Adrenal gland (tissue), 12 donors: ENCODE data around the gene KIDINS220. TPM values are rescaled to one million over a fixed set of nuclear protein-coding genes. Genes with fewer than 3 reads are reported as not detected.

Experiments used
- DNase-seq, 7 donors: peaks; one replicate each; pipeline ENCODE4 v3.0.0-alpha.2; 2019 to 2020
- H3K27ac ChIP-seq, 5 donors: fragments of 200-600 bp; sonication (generic) in 4 of 5; 1 replicate in 3 of 5; 2 replicates in 2 of 5; pipeline versions ENCODE4 v1.5.1 to v1.8.0; 2016 to 2020; ENCODE audit warnings: mild to moderate bottlenecking in 1 of 5
- H3K27me3 ChIP-seq: fragments of 200-600 bp; 2 replicates; pipeline ENCODE4 v1.8.0; 2021
- H3K36me3 ChIP-seq, 2 donors: fragments of 200-600 bp; replicated peaks in 1 of 2; 1 replicate in 1 of 2; 2 replicates in 1 of 2; pipeline versions ENCODE4 v1.5.1 to v1.8.0; 2018 to 2022
- H3K4me1 ChIP-seq, 2 donors: fragments of 200-600 bp; replicated peaks in 1 of 2; 1 replicate in 1 of 2; 2 replicates in 1 of 2; pipeline versions ENCODE4 v1.5.1 to v1.8.0; 2018 to 2021
- H3K4me3 ChIP-seq, 4 donors: fragments of 200-600 bp; sonication (generic) in 3 of 4; one replicate each; pipeline ENCODE4 v1.5.1; 2016 to 2018
- H3K9me3 ChIP-seq, 3 donors: fragments of 200-600 bp; sonication (generic) in 1 of 3; replicated peaks in 1 of 3; 1 replicate in 2 of 3; 2 replicates in 1 of 3; pipeline versions ENCODE4 v1.5.1 to v1.8.0; 2016 to 2021
- POLR2A ChIP-seq, 2 donors: fragments of 450-650 bp; IDR thresholded peaks; one replicate each; pipeline ENCODE4 v1.6.1; 2017; ENCODE audit warnings: antibody characterized with exemption in 2 of 2, mild to moderate bottlenecking in 2 of 2, moderate library complexity in 1 of 2
- WGBS, 4 donors: extraction: QIAGEN DNeasy Blood & Tissue Kit in 2 of 4; methylation state at CpG; one replicate each; pipeline versions ENCODE4 v1.1.5 to v1.1.7; 2013 to 2017; 5-methylcytosine and 5-hydroxymethylcytosine counted together
- intact Hi-C, 2 donors: fragments of 100-400 bp; cut with DNase I; formaldehyde crosslinking; loops; one replicate each; pipeline versions ENCODE4 v1.14.1 to v1.15.0; 2022 to 2023
- polyA plus RNA-seq, 3 donors: library from polyadenylated mRNA; stranded (reverse); fragments of 200-250 nt in 2 of 3; fragments of 350-450 nt in 1 of 3; fragmentation: Illumina TruSeq in 1 of 3; extraction: RNeasy Lipid Tissue Mini Kit (QIAGEN cat#74804) in 1 of 3; gene quantifications; one replicate each; pipeline ENCODE4 v1.2.3, GENCODE V29; 2013 to 2014
- total RNA-seq, 9 donors: library from RNA; depleted of rRNA in 4 of 9; stranded (reverse); fragments of >200 nt in 4 of 9; fragments of 120-200 nt in 1 of 9; fragmentation: NEBNext Ultra II Directional in 1 of 9; extraction: Animal tissue kit (Norgen Biotek cat#: 25700) in 1 of 9; gene quantifications; one replicate each; pipeline versions ENCODE4 v1.1.0 to v1.2.4, GENCODE V29; 2013 to 2023
- TF ChIP-seq, protein P1 (sequence below), 6 experiments: fragments of 450-650 bp in 4 of 6; fragments of 200-600 bp in 2 of 6; sonication (generic) in 1 of 6; IDR thresholded peaks; 1 replicate in 5 of 6; 2 replicates in 1 of 6; pipeline versions ENCODE4 v1.5.1 to v1.8.0; 2016 to 2021; ENCODE audit warnings: antibody characterized with exemption in 6 of 6, mild to moderate bottlenecking in 2 of 6, moderate library complexity in 1 of 6
- donor health status: healthy with polysubstance abuse.
- donor health status: Bipolar disorder and iron deficiency.
- donor health status: DM: yes; HTN: yes; CAD: no.
- donor health status: DM: no; HTN: no; CAD: no.
- donor health status: DM: no; HTN: no; CAD: no.
- donor health status: DM: yes; HTN: yes; CAD: no.

KIDINS220 gene
- total and polyA plus RNA-seq, 12 donors = 17.1 to 162 (median 58.3) TPM

DNA sequence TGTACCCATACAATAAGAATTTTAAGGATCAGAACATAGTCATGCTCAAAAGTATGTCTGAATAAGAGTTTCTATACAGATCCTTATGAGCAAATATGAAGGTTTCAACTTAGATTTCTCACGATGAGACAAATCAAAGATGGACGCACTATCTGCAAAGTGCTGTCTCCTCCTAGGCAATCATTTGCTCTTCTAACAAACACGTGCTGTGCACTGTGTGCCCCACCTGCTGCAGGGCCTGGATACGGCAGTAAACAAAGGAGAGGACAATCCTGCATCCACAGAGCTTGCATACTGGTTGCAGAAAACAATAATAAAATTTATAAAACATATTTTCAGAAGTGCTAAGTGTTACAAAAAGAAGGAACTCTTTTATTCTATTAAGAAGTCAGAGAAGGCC is 39.9 kb upstream of the KIDINS220 start:
- 84 to 92% (median 88%) methylated on average over 4 of the region's 4 CpGs for WGBS, 4 donors
- DNase-seq = no peak
- no peaks in the 10 kb centered on the region for H3K36me3 ChIP-seq
- intact Hi-C loops = loop anchor here (5.0 to 10.0 kb wide), 2 partner anchors 260 to 267 kb away; no protein-coding TSS in a partner anchor
- no peaks in the 10 kb centered on the region for H3K9me3 ChIP-seq
- H3K27me3 ChIP-seq = no peaks in the 10 kb centered on the region
- no peak overlapping the region for H3K27ac ChIP-seq
- TF ChIP-seq, protein P1, sequence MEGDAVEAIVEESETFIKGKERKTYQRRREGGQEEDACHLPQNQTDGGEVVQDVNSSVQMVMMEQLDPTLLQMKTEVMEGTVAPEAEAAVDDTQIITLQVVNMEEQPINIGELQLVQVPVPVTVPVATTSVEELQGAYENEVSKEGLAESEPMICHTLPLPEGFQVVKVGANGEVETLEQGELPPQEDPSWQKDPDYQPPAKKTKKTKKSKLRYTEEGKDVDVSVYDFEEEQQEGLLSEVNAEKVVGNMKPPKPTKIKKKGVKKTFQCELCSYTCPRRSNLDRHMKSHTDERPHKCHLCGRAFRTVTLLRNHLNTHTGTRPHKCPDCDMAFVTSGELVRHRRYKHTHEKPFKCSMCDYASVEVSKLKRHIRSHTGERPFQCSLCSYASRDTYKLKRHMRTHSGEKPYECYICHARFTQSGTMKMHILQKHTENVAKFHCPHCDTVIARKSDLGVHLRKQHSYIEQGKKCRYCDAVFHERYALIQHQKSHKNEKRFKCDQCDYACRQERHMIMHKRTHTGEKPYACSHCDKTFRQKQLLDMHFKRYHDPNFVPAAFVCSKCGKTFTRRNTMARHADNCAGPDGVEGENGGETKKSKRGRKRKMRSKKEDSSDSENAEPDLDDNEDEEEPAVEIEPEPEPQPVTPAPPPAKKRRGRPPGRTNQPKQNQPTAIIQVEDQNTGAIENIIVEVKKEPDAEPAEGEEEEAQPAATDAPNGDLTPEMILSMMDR (IDR thresholded peaks at IDR 0.05) = no peak
- TF ChIP-seq POLR2A (IDR thresholded peaks at IDR 0.05) = no peak
- no peak overlapping the region for H3K4me3 ChIP-seq
- no peaks in the 10 kb centered on the region for H3K4me1 ChIP-seq

DNA sequence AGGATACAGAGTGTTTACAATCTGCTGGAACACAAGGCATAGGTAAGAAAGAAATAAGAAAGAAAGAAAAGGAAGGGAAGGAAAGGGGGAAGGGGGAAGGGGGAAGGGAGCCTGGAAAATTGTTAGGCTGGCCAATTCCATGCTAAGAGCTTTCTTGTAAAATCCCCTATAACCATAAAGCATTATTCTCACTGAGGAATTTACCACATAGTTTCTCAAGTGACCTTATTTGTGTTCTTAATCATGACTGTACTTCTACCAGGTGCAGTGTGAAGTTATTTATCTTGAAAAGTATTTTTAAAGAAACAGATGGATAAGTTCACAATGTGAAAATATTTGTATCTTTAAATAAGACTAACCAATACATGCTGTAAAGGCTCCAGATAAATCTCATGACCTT is 39.2 kb upstream of the KIDINS220 start:
- no peaks in the 10 kb centered on the region for H3K27me3 ChIP-seq
- no peaks in the 10 kb centered on the region for H3K9me3 ChIP-seq
- DNase-seq = no peak
- no peak for TF ChIP-seq POLR2A (IDR thresholded peaks at IDR 0.05)
- TF ChIP-seq, protein P1 (IDR thresholded peaks at IDR 0.05) = no peak
- H3K4me3 ChIP-seq = no peak overlapping the region
- intact Hi-C loops = loop anchor here (5.0 to 10.0 kb wide), 2 partner anchors 261 to 268 kb away; no protein-coding TSS in a partner anchor
- no peaks in the 10 kb centered on the region for H3K4me1 ChIP-seq
- no peaks in the 10 kb centered on the region for H3K36me3 ChIP-seq
- H3K27ac ChIP-seq = no peak overlapping the region

DNA sequence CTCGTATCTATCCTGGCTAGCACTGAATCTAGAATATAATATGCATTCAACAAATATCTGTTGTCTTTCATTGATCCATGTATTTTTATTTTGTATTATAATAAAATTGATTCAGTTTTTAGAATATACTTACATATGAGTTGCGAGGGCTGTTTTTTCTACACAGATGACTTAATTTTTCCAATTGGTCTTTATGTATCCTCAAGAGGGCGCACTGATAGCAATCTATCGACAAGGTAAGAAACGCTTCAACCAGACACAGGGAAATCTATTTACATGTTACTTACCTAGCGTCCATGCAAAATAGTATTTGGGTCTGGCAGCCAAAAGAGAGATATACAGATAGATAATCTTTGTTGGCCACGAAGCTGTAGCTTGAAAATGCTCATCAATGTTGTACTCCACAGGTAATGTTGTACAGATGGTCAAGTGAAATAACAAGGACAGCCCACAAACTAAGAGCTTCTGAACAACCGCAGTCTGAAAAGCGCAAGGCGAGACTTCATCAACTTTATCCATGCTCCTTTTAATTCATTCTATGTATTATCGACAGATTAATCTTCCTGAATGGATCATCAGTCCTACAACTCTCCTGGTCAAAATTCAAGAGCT is 35.5 kb upstream of the KIDINS220 start:
- Histone ChIP-seq H3K27ac (no peak overlapping the region), H3K4me1 (no peaks in the 10 kb centered on the region), H3K9me3 (no peaks in the 10 kb centered on the region), H3K27me3 (no peaks in the 10 kb centered on the region), H3K36me3 (no peaks in the 10 kb centered on the region), H3K4me3 (no peak overlapping the region)
- WGBS, 4 donors = 45 to 50% (median 48%) methylated on average over 11 of the region's 11 CpGs
- TF ChIP-seq, protein P1 (IDR thresholded peaks at IDR 0.05) = peak; percentile 32 to 68 (median 54)
- TF ChIP-seq POLR2A (IDR thresholded peaks at IDR 0.05) = no peak
- intact Hi-C loops = loop anchor here in 1 of 2 donors (10.0 kb wide), 1 partner anchor 272 kb away; no protein-coding TSS in a partner anchor
- DNase-seq = peak in 2 of 7 donors; percentile 12 to 15

DNA sequence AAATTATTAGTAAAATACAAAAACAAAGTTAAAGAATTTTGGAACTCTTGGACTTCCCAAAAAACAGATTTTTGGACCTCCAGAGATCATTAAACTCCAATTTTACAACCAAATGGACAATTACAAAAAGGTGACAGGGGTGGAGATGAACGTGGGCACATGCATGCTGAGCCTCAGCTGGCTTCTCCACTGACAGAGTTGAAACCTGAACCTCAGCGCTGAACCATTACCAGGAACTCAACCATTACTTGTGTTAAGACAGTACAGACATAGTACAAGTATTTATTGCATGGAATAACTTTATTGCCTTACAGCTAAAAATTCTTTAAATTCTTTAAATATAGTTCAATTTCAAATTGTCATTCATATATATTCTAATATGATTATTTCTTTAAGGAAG is 33.0 kb upstream of the KIDINS220 start:
- WGBS, 4 donors = 82 to 91% (median 84%) methylated on average over 2 of the region's 2 CpGs
- Histone ChIP-seq H3K4me1 (no peaks in the 10 kb centered on the region), H3K27me3 (no peaks in the 10 kb centered on the region), H3K36me3 (no peaks in the 10 kb centered on the region), H3K4me3 (no peak overlapping the region), H3K9me3 (no peaks in the 10 kb centered on the region), H3K27ac (no peak overlapping the region)
- intact Hi-C loops = loop anchor here in 1 of 2 donors (10.0 kb wide), 1 partner anchor 274 kb away; no protein-coding TSS in a partner anchor
- no peak for DNase-seq
- TF ChIP-seq, protein P1 (IDR thresholded peaks at IDR 0.05) = no peak
- TF ChIP-seq POLR2A (IDR thresholded peaks at IDR 0.05) = no peak
